ENCODE results near the gene ZNF169.
"Not testable (repeated sequence)": the region's sequence is repeated elsewhere in the genome, so short reads cannot be mapped to it uniquely, and the experiment has no call there.

The ZNF169 gene

DNA sequence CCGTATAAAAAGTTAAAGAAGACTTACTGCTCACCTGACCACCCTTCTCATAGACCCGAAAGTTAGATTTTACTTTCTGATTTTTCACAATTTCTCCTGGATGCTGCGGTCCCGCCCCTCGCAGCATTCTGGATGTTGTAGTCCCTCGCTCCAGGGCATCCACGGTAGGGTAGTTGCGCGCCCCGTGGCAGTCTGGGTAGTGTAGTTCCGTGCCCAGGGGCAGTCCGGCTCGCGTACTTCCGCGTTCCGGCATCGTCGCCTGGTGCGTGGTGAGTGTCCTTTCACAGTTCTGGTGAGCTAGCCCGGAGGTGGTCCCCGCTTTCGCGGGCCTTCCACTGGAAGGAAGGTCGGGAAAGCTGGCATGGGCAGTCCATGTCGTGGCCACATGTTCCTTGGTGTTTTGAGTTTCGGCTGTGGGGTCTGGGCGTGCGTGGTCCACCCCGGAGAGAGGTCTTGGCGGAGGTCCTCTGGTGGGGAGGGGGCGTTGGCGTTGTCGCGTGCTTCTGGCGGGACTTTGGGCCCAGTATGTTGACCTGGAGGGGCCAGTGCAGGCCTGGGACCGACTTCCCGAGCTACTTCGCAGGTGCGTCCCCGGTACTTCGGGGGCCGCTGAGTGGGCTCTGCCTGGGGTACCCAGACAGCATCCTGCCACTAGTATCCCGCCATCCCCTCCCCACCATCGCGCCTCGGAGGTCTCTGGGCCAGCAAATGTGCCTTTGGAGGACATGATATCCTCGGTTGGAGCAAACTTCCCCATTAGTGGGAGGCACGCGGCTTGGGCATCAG, at the start of gene ZNF169:
Gene ZNF169, plus strand, starts transcription at position 222 of the 786 bp plus-strand sequence. CDS start 19,515 bp downstream, outside the sequence.
- DNase-seq = peak; percentile 89

DNA sequence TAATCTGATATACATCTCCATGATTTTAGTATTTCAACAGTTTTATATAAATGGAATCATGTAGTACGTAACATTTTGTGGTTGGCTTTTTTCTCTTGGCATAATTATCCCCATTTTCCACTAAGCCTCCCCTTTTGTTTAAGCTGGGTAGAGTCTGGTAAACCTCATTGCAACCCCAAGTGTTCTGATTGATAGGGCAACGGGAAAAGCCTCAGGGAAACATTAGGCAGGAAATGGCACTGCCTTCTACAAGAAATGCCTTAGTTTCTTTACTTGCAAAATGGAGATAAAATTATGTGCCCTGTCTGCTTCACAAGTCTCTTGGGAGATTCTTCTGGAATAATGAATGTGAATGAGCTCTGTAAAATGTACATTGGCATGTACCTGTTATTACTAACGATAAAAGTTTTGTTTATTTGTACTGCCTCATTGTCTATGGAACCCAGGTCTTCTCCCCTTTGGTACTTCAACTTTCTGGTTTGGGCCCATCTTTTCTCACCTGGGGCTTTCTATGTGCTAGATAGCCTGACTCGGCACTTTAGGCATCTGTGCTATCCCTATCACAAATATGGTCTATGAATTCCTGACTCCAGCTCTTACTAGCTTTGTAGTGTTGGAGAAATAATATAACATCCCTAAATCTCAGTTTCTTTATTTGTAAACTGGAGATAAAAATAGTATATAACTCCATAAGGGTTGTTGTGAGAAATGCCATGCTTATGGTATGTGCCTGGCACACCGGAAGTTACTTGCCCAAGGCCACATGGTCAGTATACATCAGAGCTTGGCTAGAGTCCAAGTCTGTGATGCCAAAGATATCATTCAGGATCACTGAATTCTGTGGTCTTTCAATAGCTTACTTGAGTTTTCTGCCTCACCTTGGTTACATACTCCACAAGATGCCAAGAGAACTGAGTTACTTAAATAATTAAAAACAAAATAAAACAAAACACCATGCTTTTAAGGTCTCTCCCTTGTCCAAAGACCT, 48.2 kb upstream of the ZNF169 start:
- DNase-seq = no peak

DNA sequence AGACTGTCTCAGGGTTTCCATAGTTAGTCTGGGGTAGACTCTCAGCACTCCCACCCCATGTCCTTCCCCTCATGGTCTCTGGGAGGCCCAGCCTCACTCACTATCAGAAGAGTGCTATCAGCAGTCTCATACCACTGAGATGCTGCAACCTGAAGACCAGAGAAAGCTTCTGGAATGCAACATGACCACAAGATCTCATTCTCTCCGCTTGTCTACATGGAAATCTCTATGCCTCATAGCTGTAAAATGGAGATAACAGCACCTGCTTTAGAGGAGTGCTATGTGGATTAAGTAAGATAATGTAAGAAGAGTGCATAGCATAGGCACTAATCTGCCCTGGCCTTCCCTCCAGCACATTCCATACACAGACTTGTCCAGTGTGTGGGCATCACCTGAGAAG, 47.0 kb upstream of the ZNF169 start:
- DNase-seq = no peak

DNA sequence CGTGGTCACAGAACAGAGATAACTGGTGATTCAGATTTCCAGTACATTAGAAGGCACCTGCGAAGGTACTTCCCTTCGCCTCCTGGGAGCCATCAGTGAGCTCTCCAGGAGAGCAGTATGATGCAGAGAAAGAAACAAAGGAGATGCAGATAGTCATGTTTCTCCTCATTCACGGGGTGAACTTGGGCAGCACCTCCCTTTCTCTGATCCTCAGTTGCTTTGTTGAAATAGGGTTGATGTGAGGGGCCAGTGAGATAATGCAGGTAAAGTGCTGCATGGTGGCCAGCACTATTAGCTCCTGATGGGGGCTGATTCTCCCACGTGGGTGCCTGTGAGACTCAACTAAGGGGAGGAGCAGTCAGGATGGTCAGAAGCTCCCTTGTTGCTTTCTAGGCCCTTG, 46.6 kb upstream of the ZNF169 start:
- no peak for DNase-seq

DNA sequence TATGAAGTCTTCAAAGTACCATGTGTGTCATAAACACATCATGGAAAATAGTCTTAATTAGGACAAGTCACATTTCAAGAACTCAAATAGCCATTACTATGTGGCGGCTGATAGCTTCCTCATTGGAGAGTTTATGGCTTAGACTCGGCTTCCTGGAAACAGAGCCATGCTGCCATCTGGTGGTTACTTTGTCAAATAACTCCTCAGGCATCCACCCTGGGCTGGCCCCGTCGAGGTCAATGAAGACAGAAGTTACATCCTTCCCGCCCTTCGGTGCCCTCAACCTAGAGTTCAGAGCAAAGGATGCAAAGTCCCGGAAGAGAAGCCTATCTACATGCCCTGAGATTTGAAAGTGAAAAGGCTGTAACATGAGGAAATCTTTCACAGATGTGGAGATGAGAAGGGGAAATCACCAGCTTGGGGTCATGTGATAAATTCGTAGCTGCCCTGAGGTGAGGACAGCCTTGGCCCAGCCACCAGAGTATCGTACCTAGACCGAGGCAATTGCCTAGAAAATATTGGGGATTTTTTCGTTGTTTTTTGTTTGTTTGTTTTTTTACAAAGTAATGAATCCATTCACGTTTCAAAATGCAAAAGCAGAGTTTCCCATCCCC, 45.5 kb upstream of the ZNF169 start:
- peak; percentile 74 for DNase-seq

DNA sequence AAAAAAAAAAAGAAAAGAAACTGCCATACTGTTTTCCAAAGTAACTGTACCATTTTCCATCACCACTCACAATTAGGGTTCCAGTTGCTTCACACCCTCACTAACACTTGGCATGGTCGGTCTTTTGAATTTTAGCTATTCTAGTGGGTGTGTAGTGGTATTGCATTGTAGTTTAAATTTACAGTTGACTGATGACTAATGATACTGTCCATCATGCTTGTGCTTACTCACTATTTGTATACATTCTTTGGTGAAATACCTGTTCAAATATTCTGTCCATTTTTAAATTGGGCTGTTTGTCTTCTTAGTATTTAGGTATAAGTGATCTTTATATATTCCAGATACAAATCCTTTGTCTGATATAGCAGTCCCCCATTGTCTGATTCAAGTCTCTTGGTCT, 36.2 kb upstream of the ZNF169 start:
- DNase-seq = no peak

DNA sequence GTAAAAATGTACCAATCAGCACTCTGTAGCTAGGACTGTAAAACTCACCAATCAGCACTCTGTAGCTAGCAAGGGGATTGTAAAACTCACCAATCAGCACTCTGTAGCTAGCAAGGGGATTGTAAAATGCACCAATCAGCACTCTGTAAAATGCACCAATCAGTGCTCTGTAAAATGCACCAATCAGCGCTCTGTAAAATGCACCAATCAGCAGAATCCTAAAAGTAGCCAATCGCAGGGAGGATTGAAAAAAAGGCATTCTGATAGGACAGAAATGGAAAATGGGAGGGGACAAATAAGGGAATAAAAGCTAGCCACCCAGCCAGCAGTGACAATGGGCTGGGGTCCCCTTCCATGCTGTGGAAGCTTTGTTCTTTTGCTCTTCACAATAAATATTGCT, 33.7 kb upstream of the ZNF169 start:
- not testable (repeated sequence) for DNase-seq

DNA sequence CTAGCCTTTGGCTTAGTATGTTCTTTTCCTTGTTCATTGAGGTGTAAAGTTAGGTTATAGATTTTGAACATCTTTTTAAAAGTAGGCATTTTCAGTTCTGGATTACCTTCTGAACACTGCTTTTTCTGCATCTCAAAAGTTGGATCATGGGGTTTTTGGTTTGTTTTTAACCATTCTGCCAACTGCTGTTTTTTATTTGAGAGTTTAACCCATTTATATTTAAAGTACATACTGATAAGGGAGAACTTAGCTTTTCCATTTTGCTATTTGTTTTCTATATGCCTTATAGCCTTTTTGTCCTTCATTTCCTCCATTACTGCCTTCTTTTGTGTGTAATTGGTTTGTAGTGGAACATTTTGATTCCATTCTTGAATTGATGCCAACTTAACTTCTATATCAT, 30.5 kb upstream of the ZNF169 start:
- no peak for DNase-seq

DNA sequence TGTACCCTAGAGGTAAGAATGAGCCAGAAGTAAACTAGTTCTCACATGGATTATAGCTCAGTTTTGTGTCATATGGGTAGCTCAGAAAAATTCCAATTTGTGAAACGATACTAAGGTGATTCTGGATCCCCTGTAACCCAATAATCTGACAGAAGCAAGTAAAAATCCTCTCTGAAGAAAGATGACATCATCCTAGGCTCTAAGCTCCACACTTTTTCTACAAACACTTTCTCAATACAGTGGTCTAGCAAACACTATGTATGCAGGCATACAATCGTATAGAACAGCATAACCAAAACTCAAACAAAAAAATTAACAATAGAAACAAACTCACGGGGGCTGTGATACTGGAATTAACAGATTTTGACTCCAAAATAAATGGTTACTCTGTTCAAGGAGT, 26.7 kb upstream of the ZNF169 start:
- no peak for DNase-seq

DNA sequence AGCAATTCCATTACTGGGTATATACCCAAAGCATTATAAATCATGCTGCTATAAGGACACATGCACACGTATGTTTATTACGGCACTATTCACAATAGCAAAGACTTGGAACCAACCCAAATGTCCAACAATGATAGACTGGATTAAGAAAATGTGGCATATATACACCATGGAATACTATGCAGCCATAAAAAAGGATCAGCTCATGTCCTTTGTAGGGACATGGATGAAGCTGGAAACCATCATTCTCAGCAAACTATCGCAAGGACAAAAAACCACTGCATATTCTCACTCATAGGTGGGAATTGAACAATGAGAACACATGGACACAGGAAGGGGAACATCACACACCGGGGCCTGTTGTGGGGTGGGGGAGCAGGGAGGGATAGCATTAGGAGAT, 18.0 kb upstream of the ZNF169 start:
- not testable (repeated sequence) for DNase-seq

DNA sequence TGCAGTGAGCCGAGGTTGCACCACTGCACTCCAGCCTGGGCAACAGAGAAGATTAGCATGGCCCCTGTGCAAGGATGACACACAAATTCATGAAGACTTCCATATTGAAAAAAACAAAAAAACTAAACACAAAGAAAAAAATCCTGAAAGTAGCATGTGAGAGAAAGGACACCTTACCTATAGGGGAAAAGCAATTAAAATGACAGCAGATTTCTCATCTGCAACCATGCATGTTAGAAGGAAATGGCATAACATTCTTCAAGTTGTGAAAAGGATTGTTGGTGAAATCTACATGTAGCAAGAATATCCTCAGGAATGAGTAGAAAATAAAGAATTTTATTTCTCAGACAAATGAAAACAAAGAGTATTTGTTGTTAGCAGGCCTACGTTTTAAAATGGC, 13.4 kb upstream of the ZNF169 start:
- DNase-seq = no peak

DNA sequence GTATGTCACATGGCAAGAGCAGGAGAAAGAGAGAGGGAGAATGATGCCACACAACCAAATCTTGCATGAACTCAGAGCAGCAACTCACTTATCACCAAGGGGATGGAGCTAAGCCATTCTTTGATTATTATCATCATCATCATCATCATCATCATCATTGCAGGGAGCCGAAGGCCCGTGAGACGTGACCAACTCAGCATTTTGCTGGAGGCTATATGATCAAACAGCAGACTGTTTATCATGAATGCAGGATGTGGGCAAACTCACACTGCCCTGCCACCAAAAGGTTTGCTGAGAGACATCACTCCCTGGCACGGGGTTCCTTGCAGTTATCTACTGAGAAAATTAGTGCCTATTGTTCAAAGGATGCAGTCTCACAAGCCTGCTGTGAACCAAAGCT, 8.6 kb upstream of the ZNF169 start:
- no peak for DNase-seq

DNA sequence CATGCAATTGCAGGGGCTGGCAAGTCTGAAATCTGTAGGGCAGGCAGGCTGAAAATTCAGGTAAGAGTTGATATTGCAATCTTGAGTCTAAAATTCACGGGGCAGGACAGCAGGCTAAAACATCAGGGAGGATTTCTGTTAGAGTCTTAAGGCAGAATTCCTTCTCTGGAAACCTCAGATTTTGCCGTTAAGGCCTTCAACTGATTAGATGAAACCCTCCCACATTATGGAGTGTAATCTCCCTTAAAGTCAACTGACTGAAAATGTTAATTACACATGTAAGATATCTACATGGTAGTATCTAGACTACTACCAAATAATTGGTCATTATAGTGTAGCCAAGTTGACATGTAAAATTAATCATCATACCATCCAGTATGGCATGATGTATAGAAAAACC, 3.1 kb upstream of the ZNF169 start:
- DNase-seq = no peak

DNA sequence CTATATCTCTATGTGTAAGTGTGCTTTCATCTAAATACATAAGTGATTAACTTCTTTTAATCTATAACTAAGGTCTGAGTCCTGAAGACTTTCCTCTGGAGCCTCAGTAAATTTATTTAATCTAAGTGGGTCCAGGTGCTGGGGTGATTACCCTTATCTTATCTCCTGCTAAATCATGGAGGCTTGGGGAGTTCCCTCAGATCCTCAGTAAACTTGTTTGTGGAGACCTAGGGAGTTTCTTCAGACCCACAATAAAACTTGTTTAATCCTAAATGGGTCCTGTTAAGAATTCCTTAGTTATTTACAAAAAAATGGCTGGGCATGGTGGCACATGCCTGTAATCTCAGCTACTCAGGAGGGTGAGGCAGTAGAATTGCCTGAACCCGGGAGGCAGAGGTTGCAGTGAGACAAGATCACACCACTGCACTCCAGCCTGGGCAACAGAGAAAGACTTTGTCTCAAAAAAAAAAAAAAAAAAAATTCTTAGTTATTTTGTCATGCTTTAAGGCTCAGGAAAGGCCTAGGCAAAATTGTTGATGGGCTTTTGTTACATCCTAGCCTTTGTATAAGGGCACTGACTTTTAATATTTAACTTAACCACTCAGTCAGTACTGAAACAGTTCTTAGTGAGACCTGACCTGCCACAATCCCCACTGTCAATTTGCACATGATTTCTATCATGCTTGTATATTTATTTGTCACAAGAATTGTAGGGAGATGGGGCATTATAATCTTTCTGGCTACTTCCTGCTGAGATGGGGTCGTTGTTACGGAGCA, 6.7 kb downstream of the ZNF169 start:
- not testable (repeated sequence) for DNase-seq

DNA sequence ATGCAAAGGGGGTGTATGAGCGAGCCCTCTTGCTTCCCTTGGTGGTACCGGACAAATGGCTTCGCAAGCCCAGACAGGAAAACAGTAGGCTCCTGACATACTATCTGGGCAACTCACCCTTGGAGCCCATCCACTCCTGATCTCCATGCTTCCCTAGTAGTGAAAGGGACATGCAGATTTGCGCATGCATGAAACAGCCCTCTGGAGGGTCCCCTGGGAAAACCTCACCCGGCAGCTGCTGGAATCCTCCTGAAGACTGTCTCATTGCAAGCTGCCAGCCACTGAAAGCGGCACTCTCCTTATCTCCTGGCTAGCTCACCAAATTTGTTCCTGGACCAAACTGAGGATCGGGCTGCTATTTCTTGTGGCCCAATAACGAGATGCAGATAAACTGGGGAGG, 10.2 kb downstream of the ZNF169 start:
- no peak for DNase-seq

DNA sequence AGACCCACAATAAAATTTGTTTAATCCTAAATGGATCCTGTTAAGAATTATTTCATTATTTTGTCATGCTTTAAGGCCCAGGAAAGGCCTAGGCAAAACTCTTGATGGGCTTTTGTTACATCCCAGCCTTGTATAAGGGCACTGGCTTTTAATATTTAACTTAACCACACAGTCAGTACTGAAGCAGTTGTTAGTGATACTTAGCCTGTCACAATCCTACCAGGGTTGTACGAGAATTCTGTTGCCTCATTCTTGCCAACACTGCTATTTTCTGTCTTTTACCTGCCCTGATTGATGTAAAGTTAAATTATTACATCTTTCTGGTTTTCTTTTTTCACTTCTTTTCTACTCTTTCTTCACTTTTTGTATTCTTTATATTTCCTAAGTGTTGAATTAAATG, 10.9 kb downstream of the ZNF169 start:
- DNase-seq = no peak

DNA sequence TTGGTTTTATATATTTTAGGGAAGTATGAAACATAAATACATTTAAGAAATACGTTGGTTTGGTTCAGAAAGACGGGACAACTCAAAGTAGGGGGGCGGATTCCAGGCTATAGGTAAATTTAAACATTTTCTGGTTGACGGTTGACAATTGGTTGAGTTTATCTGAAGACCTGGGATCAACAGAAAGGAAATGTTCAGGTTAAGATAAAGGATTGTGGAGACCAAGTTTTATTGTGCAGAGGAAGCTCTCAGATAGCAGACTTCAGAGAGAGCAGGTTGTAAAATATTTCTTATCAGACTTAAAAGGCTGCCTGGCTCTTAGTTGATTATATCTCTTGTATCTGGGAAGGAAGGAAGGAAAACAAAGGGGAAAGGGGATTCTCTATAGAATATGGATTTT, 17.9 kb downstream of the ZNF169 start:
- DNase-seq = not testable (repeated sequence)

DNA sequence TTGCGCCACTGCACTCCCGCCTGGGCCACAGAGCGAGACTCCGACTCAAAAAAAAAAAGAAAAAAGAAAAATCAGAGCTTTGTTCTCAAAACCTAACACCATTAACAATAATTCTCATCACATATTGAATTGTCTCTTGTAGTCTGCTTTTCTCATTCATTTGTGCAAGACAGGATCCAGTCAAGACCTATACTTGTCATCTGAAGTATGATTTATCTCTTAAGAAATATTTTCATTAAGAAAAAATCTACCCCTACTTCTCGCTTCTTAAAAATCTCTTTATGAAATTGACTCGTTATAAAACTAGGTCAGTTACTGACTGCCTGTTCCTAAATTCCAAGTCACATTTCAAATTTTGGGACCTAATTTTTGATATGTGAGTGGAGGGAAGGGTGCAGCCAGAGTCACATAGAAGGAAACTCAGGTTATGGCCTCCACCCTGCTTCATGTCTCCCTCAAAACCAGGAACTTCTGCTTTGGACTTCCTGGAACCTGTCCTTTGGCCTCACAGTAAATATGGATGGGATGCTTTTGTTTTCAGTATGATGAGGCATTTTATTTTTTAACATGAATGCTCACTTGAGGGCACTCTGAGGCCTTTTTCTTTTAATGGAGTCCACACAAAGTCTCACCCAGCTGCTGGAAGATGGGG, 18.9 kb downstream of the ZNF169 start:
- no peak for DNase-seq

DNA sequence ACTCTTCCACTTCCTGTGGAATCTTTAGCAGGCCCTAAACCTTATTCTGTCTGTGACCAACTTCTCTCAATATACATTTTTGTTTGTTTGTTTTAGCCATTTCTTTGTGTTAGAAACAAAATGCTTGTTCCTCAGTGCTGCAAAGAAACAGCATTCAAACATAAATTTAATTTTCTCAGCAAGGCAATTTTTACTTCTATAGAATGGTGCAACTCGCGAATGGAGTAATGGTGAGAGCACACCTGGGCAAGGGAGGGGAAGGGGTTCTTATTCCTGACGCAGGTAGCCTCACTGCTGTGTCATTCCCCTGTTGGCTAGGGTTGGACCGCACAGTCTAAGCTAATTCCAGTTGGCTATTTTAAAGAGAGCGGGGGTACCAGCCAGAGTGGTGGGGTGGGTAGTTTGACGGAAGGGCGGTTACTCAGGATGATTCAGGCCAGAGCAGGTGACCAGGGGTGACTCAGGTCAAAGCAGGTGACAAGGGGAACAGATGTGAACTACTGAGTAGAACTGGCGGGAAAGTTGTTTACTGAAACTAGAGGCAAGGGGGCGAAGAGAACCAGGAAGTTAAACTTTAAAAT, 21.4 kb downstream of the ZNF169 start:
- no peak for DNase-seq

DNA sequence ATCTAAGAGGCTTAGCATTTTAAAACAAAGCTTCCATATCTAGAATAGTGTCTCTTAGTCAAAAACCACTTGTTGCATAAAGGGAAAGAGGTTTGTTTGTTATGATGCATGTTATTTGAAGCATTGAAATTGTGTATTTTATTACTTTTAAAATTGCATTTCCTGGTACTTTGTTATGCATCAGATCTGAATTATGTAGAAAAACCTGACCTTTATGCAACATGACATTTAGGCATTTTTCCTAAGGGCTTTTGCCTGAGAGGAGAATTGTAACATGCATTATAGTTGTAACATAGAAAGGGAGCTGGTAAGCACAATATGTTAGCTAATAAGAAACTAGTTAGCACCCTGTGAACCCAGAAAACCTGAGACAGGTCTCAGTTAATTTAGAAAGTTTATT, 22.0 kb downstream of the ZNF169 start:
- DNase-seq = no peak

DNA sequence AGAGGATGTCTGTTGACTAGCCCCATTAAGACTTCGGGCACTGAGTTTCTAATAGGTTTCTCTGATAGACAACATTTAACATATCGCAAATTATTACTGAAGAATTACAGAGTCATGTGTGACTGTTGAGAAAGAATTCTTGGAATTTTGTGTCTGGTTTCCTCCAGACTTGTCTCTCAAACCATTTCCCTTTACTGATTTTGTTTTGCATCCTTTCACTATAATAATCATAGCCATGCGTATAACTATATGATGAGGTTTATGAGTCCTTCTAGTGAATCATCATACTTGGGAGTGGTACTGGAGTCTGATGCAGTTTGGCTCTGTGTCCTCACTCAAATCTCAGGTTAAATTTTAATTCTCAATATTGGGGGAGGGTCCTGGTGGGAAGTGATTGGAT, 27.0 kb downstream of the ZNF169 start:
- no peak for DNase-seq
